ENCODE results near the gene TRAF2. TPM values are rescaled to one million over a fixed set of nuclear protein-coding genes. Genes with fewer than 3 reads are reported as not detected.
A peak's percentile ranks its signal among the peaks of the same experiment; 100 is the strongest.

The TRAF2 gene
- total and polyA plus RNA-seq, 2 of the 8 experiments (the other 6 are each of a cell fraction or from before 2014, with no cell fraction given): 26.9 to 50.2 TPM

DNA sequence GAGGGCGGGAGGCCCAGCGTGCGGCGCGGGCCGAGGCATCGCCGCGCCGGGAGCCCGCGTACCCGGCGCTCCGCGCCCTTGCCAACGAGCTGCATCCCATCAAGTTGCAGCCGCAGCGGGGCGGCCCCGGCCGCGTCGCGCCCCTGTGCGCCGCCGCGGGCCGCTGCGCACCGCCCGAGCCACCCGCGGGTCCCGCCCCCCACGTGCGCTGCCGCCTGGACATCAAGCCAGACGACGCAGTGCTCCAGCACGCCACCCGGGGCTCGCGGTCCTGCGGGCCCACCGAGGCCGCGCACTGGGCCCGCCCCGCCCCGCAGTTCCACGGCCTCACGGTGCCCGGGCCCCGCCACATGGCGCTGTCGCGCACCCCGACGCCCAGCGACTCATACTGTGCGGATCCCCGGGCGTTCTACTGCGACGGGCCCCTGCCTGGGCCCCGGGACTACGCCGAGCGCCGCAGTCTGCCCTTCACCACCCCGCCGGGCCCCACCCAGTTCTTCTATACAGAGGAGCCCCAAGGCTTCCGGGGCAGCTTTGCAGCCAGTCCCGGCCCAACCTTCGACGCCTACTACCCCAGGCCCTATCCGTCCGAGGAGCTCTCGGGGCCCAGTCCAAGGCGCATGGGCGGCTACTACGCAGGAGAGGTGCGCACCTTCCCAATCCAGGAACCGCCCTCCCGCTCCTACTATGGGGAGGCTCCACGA lies 41.4 kb upstream of the TRAF2 start:
- Histone ChIP-seq H3K27ac (ENCODE audit: low read depth, low read length) (no peak overlapping the region), H4K8ac (ENCODE audit: extremely low read depth, insufficient read depth, low read length) (no peak overlapping the region), H2AFZ (ENCODE audit: low read length) (no peak overlapping the region), H3K18ac (ENCODE audit: extremely low read depth, low read length) (no peak overlapping the region), H3K9me3 (ENCODE audit: insufficient read depth in 2 of 2, low read depth in 1 of 2, low read length in 1 of 2) (no peaks in the 10 kb centered on the region; a peak in 1 of 4 replicates), H2BK5ac (ENCODE audit: low read depth, low read length) (no peak overlapping the region), H2BK12ac (ENCODE audit: low read depth, low read length) (no peak overlapping the region), H3K23ac (ENCODE audit: insufficient read length) (no peak overlapping the region), H3K4me2 (ENCODE audit: insufficient read depth in 1 of 2, low read depth in 2 of 2, low read length in 2 of 2) (0 out of 4 replicates have a peak overlapping the region, but pooled peaks of 1 of the 2 experiments have one; percentile 18), H3K23me2 (ENCODE audit: low read depth, low read length) (peaks cover 13% of the 10 kb centered on the region), H3K27me3 (replicated peaks in 1 of 4; ENCODE audit: control insufficient read depth in 3 of 4, extremely low read depth in 1 of 4, insufficient read depth in 3 of 4, low read length in 3 of 4) (peaks cover 2 to 12% (median 7%) of the 10 kb centered on the region in 4 experiments; a peak in 6 of 7 replicates), H3K56ac (replicated peaks; ENCODE audit: insufficient read length, low read depth, low read length) (no peak overlapping the region), H3K14ac (ENCODE audit: insufficient read length) (no peak overlapping the region), H2BK120ac (replicated peaks; ENCODE audit: low read depth, low read length) (no peak overlapping the region), H3K9ac (replicated peaks in 1 of 4; ENCODE audit: extremely low read depth in 1 of 4, low read depth in 3 of 4, low read length in 3 of 4) (no peak overlapping the region), H3K4me1 (replicated peaks in 1 of 4; ENCODE audit: control insufficient read depth in 3 of 4, insufficient read depth in 4 of 4, low read length in 3 of 4) (peaks cover 5 to 33% (median 20%) of the 10 kb centered on the region in 4 experiments), H2AK5ac (ENCODE audit: low read depth, low read length) (no peak overlapping the region), H4K20me1 (replicated peaks in 1 of 2; ENCODE audit: control insufficient read depth in 1 of 2, insufficient read depth in 2 of 2, low read length in 2 of 2) (peaks cover 4 to 6% of the 10 kb centered on the region in 2 experiments), H2BK20ac (ENCODE audit: low read length) (no peak overlapping the region), H2BK15ac (ENCODE audit: low read length) (no peak overlapping the region), H4K5ac (ENCODE audit: insufficient read length, low read depth, low read length) (no peak overlapping the region), H3K4ac (replicated peaks; ENCODE audit: insufficient read length, low read depth, low read length) (no peak overlapping the region), H4K91ac (replicated peaks; ENCODE audit: insufficient read length, low read length) (no peak overlapping the region), H3K4me3 (ENCODE audit: extremely low read depth in 1 of 4, insufficient read depth in 2 of 4, low read depth in 3 of 4, low read length in 4 of 4) (0 out of 8 replicates have a peak overlapping the region, but pooled peaks of 1 of the 4 experiments have one; percentile 42), H3K36me3 (ENCODE audit: control insufficient read depth in 2 of 4, insufficient read depth in 4 of 4, low read length in 3 of 4) (peaks cover 0 to 4% (median 2%) of the 10 kb centered on the region in 4 experiments; a peak in 2 of 8 replicates), H3K79me1 (ENCODE audit: low read depth, low read length) (no peaks in the 10 kb centered on the region; the same call in 1 of the 2 replicates), H3K79me2 (ENCODE audit: control insufficient read depth in 1 of 2, insufficient read depth in 2 of 2, low read length in 2 of 2) (no peaks in the 10 kb centered on the region)
- POLR2A ChIA-PET (ENCODE audit: partially characterized antibody): interaction anchor here (1.2 to 20.5 kb wide), 7 partner anchors 8 to 152 kb away, joined by 3 to 248 read pairs (median 9); partner anchors contain the start of genes CLIC3 and MAMDC4
- DNase-seq (ENCODE audit: low read depth in 1 of 2, low spot score in 2 of 2) (no peak), FAIRE-seq (no peak)
- CTCF ChIA-PET (ENCODE audit: partially characterized antibody): interaction anchor here (1.0 to 8.9 kb wide), 8 partner anchors 10 to 118 kb away, joined by 3 to 131 read pairs (median 6); no protein-coding TSS in a partner anchor
- 95% methylated on average over 45 of the region's 88 CpGs; no CpG with 5 or more reads in 1 of the 2 experiments for WGBS, 2 experiments (ENCODE audit: extremely low coverage in 1 of 2, insufficient coverage in 1 of 2, insufficient read length in 1 of 2, insufficient replicate concordance in 2 of 2, low coverage in 1 of 2, low lambda C conversion rate in 2 of 2, missing lambda C conversion rate in 1 of 2)
- TF ChIP-seq ASH2L (IDR thresholded peaks at IDR 0.05; ENCODE audit: low read length): no peak
- no peak for TF ChIP-seq CBX5 (IDR thresholded peaks at IDR 0.05; ENCODE audit: low read depth, low read length)
- TF ChIP-seq RXRA (IDR thresholded peaks at IDR 0.05; ENCODE audit: insufficient read depth, low read depth, low read length): no peak
- no peak for TF ChIP-seq TBP (IDR thresholded peaks at IDR 0.05; ENCODE audit: low read depth, low read length)
- TF ChIP-seq, protein P1, sequence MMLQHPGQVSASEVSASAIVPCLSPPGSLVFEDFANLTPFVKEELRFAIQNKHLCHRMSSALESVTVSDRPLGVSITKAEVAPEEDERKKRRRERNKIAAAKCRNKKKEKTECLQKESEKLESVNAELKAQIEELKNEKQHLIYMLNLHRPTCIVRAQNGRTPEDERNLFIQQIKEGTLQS (IDR thresholded peaks at IDR 0.05; ENCODE audit: insufficient read depth, low read depth, low read length): no peak
- no peak for TF ChIP-seq SP4 (IDR thresholded peaks at IDR 0.05; ENCODE audit: low read length)
- TF ChIP-seq RAD21 (IDR thresholded peaks at IDR 0.05 in 1 of 2, conservative IDR thresholded peaks at IDR 0.05 in 1 of 2; ENCODE audit: low read depth in 2 of 2, low read length in 2 of 2): no peak
- TF ChIP-seq EZH2 (IDR thresholded peaks at IDR 0.05; ENCODE audit: low read depth, low read length, severe bottlenecking): no peak
- TF ChIP-seq CREB1 (IDR thresholded peaks at IDR 0.05): no peak
- TF ChIP-seq BACH1 (IDR thresholded peaks at IDR 0.05; ENCODE audit: low read length): no peak
- TF ChIP-seq SUZ12 (IDR thresholded peaks at IDR 0.05; ENCODE audit: low read length): no peak

All from H1 (cell line).